B cell (primary cell): ENCODE measurements around the gene ORC2. TPM values are rescaled to one million over a fixed set of nuclear protein-coding genes. Genes with fewer than 3 reads are reported as not detected.
A peak's percentile ranks its signal among the peaks of the same experiment; 100 is the strongest.

ENCODE experiments used
- ATAC-seq: fragments of 200-7000 bp; cut with Tn5 transposase; one replicate; pipeline ENCODE4 v1.10.0; 2021; ENCODE audit warnings: low read depth, mild to moderate bottlenecking, moderate number of reproducible peaks, moderate library complexity
- CTCF ChIA-PET: fragments of 350-600 bp; sonication (Branson Sonifier 250); formaldehyde crosslinking; loops from one replicate; lab custom pipeline; 2021; ENCODE audit warnings: antibody characterized with exemption, inconsistent platforms; lab: Charles Lee
- POLR2A ChIA-PET: fragments of 350-600 bp; sonication (Branson Sonifier 250); formaldehyde crosslinking; loops from one replicate; lab custom pipeline; 2021; ENCODE audit warnings: antibody characterized with exemption; lab: Charles Lee
- DNase-seq: peaks from one replicate; pipeline ENCODE4 v3.0.0; 2013
- H2AFZ ChIP-seq: 2 replicates; pipeline ENCODE4 v1.6.1; 2012; ENCODE audit warnings: mild to moderate bottlenecking, low read depth, low read length; ENCODE audit not compliant: insufficient read depth, poor library complexity, severe bottlenecking
- H3K27ac ChIP-seq, 2 donors: 1 replicate in 1 of 2; 2 replicates in 1 of 2; pipeline ENCODE4 v1.5.1; 2012 to 2013; ENCODE audit warnings: low read length in 2 of 2, mild to moderate bottlenecking in 2 of 2, moderate library complexity in 1 of 2
- H3K27me3 ChIP-seq, 4 experiments: fragments of 200-600 bp in 1 of 4; sonication (generic) in 1 of 4; replicated peaks in 1 of 4; 1 replicate in 2 of 4; 2 replicates in 2 of 4; pipeline versions ENCODE4 v1.6.1 to v1.7.0; 2013 to 2016; ENCODE audit warnings: low read length in 3 of 4, mild to moderate bottlenecking in 2 of 4, mixed read lengths in 1 of 4, moderate library complexity in 1 of 4; ENCODE audit not compliant: insufficient read depth in 4 of 4, control insufficient read depth in 3 of 4; ENCODE audit errors: control extremely low read depth in 1 of 4
- H3K36me3 ChIP-seq, 2 experiments: replicated peaks in 1 of 2; 1 replicate in 1 of 2; 2 replicates in 1 of 2; pipeline versions ENCODE4 v1.6.1 to v1.7.1; 2013; ENCODE audit warnings: low read length in 1 of 2; ENCODE audit not compliant: insufficient read depth in 2 of 2, control insufficient read depth in 1 of 2; ENCODE audit errors: control extremely low read depth in 1 of 2, extremely low read depth in 1 of 2
- H3K4me1 ChIP-seq, 2 donors: fragments of 200-600 bp in 1 of 2; sonication (generic) in 1 of 2; 1 replicate in 1 of 2; 2 replicates in 1 of 2; pipeline versions ENCODE4 v1.5.1 to v1.6.1; 2013 to 2017; ENCODE audit warnings: low read length in 2 of 2; ENCODE audit not compliant: control insufficient read depth in 2 of 2, insufficient read depth in 2 of 2
- H3K4me2 ChIP-seq: replicated peaks from 2 replicates; pipeline ENCODE3; 2012; ENCODE audit warnings: mild to moderate bottlenecking, low read depth, low read length; ENCODE audit not compliant: poor library complexity, severe bottlenecking
- H3K4me3 ChIP-seq, 5 experiments: fragments of 200-600 bp in 1 of 5; sonication (generic) in 1 of 5; 1 replicate in 3 of 5; 2 replicates in 2 of 5; pipeline versions ENCODE4 v1.5.1 to v1.7.0; 2011 to 2016; ENCODE audit warnings: low read length in 4 of 5, mild to moderate bottlenecking in 4 of 5, low read depth in 2 of 5, control low read depth in 1 of 5, moderate library complexity in 1 of 5; ENCODE audit not compliant: insufficient read depth in 1 of 5; ENCODE audit errors: control extremely low read depth in 1 of 5, extremely low read depth in 1 of 5
- H3K79me2 ChIP-seq: fragments of 200-600 bp; sonication (generic); one replicate; pipeline ENCODE4 v1.6.0; 2016; ENCODE audit warnings: low read length; ENCODE audit not compliant: control insufficient read depth, insufficient read depth
- H3K9ac ChIP-seq: fragments of 200-600 bp; sonication (generic); 2 replicates; pipeline ENCODE4 v1.6.1; 2017; ENCODE audit warnings: mild to moderate bottlenecking, low read length, moderate library complexity
- H3K9me3 ChIP-seq, 3 donors: one replicate each; pipeline versions ENCODE4 v1.6.1 to v1.7.1; 2013; ENCODE audit warnings: low read length in 2 of 3; ENCODE audit not compliant: control insufficient read depth in 2 of 3, insufficient read depth in 1 of 3; ENCODE audit errors: control extremely low read depth in 1 of 3
- H4K20me1 ChIP-seq: 2 replicates; pipeline ENCODE4 v1.6.0; 2012; ENCODE audit warnings: mild to moderate bottlenecking, low read length; ENCODE audit not compliant: insufficient read depth, control insufficient read depth, poor library complexity, severe bottlenecking
- H3K27ac Mint-ChIP-seq: one replicate; pipeline ENCODE4 v1.8.0; 2021; ENCODE audit warnings: mixed read lengths
- H3K27me3 Mint-ChIP-seq: one replicate; pipeline ENCODE4 v1.8.0; 2021; ENCODE audit warnings: mixed read lengths
- H3K4me1 Mint-ChIP-seq: one replicate; pipeline ENCODE4 v1.8.0; 2021; ENCODE audit warnings: mixed read lengths
- H3K4me3 Mint-ChIP-seq: one replicate; pipeline ENCODE4 v1.8.0; 2021; ENCODE audit warnings: mixed read lengths
- H3K9me3 Mint-ChIP-seq: one replicate; pipeline ENCODE4 v1.8.0; 2022; ENCODE audit warnings: mixed read lengths; ENCODE audit not compliant: insufficient read depth
- CTCF ChIP-seq: fragments of 200-600 bp; IDR thresholded peaks from one replicate; pipeline ENCODE4 v1.8.0; 2022; ENCODE audit warnings: antibody characterized with exemption, mild to moderate bottlenecking
- EZH2 ChIP-seq: IDR thresholded peaks from 2 replicates; pipeline ENCODE4 v1.6.1; 2012; ENCODE audit warnings: borderline replicate concordance, low read depth, mild to moderate bottlenecking, moderate library complexity, low read length; ENCODE audit not compliant: insufficient read depth, poor library complexity, severe bottlenecking
- WGBS: methylation state at CpG from one replicate; pipeline ENCODE4 v1.1.5; 2013; ENCODE audit warnings: missing lambda C conversion rate; ENCODE audit not compliant: insufficient coverage; 5-methylcytosine and 5-hydroxymethylcytosine counted together
- intact Hi-C: fragments of 100-400 bp; cut with micrococcal nuclease; formaldehyde crosslinking; loops from one replicate; pipeline ENCODE4 v1.10.0; 2022
- polyA plus RNA-seq: library from polyadenylated mRNA; depleted of rRNA; stranded (reverse); fragments of >200 nt; gene quantifications from 2 replicates; pipeline ENCODE4 v1.2.3, GENCODE V29; 2012
- total RNA-seq, 2 donors: library from RNA; stranded (reverse); fragments of 120-200 nt in 1 of 2; gene quantifications; 1 replicate in 1 of 2; 2 replicates in 1 of 2; pipeline versions ENCODE4 v1.2.3 to v1.2.4, GENCODE V29; 2013 to 2022

The ORC2 gene
- total and polyA plus RNA-seq, 2 donors (not counting 1 experiment from before 2014, with no cell fraction given), result 6.4 to 50.6 TPM

GRCh38 chr2:200905618-200906296 is 57.7 kb downstream of the ORC2 start:
- POLR2A ChIA-PET, result interaction anchor here (0.7 kb wide), 1 partner anchor 272 kb away, joined by 5 read pairs; no protein-coding TSS in a partner anchor
- no peak overlapping the region for H3K9ac ChIP-seq
- CTCF ChIA-PET, result interaction anchor here (0.8 to 8.0 kb wide), 18 partner anchors 9 to 459 kb away, joined by 3 to 97 read pairs (median 4); partner anchors contain the start of genes CASP10, HYCC2, NIF3L1 and ORC2
- no peak overlapping the region for H2AFZ ChIP-seq
- TF ChIP-seq EZH2 (no peak), CTCF (peak; percentile 44)
- H3K27me3 ChIP-seq, result no peaks in the 10 kb centered on the region
- no peaks in the 10 kb centered on the region for H3K79me2 ChIP-seq
- H3K27me3 Mint-ChIP-seq, result no peaks in the 10 kb centered on the region
- no peak overlapping the region for H3K4me3 Mint-ChIP-seq
- H3K27ac ChIP-seq, result no peak overlapping the region
- DNase-seq (peak; percentile 48), ATAC-seq (no peak)
- no peaks in the 10 kb centered on the region for H3K4me1 ChIP-seq
- peak overlapping the region; percentile 7 for H3K27ac Mint-ChIP-seq
- no peaks in the 10 kb centered on the region for H4K20me1 ChIP-seq
- no peaks in the 10 kb centered on the region for H3K9me3 ChIP-seq
- no peak overlapping the region for H3K4me3 ChIP-seq
- peaks cover 4% of the 10 kb centered on the region for H3K4me1 Mint-ChIP-seq
- no peaks in the 10 kb centered on the region for H3K9me3 Mint-ChIP-seq
- no CpG with 5 or more reads among the region's 2 CpGs for WGBS
- no peak overlapping the region for H3K4me2 ChIP-seq
- intact Hi-C loops, result loop anchor here (1.0 kb wide), 2 partner anchors 272 to 327 kb away; no protein-coding TSS in a partner anchor
- H3K36me3 ChIP-seq, result peaks cover 17 to 42% of the 10 kb centered on the region in 2 experiments
